NK-92 (cell line): ENCODE measurements around the gene NAV2.

ENCODE experiments used
- DNase-seq: peaks from one replicate; lab custom pipeline; 2025; ENCODE audit not compliant: unreplicated experiment; lab: John Stamatoyannopoulos, UW

The NAV2 gene, protein sequence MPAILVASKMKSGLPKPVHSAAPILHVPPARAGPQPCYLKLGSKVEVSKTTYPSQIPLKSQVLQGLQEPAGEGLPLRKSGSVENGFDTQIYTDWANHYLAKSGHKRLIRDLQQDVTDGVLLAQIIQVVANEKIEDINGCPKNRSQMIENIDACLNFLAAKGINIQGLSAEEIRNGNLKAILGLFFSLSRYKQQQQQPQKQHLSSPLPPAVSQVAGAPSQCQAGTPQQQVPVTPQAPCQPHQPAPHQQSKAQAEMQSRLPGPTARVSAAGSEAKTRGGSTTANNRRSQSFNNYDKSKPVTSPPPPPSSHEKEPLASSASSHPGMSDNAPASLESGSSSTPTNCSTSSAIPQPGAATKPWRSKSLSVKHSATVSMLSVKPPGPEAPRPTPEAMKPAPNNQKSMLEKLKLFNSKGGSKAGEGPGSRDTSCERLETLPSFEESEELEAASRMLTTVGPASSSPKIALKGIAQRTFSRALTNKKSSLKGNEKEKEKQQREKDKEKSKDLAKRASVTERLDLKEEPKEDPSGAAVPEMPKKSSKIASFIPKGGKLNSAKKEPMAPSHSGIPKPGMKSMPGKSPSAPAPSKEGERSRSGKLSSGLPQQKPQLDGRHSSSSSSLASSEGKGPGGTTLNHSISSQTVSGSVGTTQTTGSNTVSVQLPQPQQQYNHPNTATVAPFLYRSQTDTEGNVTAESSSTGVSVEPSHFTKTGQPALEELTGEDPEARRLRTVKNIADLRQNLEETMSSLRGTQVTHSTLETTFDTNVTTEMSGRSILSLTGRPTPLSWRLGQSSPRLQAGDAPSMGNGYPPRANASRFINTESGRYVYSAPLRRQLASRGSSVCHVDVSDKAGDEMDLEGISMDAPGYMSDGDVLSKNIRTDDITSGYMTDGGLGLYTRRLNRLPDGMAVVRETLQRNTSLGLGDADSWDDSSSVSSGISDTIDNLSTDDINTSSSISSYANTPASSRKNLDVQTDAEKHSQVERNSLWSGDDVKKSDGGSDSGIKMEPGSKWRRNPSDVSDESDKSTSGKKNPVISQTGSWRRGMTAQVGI (N-terminal part only)

DNA sequence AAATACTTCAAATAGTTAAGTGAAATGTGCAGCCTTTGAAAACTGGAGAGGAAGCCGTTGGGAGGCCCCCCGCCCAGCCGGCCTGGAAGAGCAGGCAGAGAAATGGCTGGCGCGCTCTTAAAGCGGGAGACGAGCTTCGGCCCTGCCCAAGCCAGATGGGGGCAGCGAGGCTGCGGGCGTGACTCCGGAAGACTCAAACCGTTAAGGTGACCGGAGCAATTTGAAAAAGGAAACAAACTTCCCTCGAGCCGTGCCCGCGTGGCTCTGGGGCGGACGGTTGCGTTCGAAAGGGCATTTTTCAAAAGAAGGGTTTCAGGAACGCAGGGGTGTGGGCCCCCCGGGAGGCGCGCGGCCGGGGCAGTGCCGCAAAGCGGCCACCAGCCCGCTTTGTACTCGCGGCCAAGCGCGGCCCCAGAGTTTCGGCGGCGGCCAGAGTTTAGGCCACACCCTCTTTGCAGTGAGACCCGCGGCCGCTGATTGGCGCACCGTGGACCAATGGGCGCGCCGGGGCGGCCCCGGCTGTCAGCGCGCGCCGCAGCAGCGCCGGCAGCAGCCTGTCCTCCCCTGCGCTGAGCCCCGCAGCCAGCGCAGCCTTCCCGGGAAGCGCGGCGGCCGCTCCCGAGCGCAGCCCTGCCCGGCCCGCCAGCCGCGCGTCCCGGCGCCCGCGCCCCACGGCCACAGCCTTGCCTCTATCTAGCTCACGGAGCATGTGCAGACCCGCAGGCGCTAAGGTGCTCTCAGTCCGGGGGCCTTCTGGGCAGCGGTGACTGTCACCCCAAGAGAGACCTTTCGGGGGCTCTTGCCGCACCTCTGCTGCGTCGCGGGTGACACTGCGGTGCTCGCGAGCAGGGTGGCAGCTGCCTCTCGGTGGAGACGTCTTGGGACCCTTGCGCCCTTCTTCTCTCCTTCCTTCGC is at the start of gene NAV2:
NAV2 (plus strand) TSS at position 557 of the 915 bp plus-strand sequence. CDS start 859 bp downstream, outside the sequence.
- DNase-seq = no peak

DNA sequence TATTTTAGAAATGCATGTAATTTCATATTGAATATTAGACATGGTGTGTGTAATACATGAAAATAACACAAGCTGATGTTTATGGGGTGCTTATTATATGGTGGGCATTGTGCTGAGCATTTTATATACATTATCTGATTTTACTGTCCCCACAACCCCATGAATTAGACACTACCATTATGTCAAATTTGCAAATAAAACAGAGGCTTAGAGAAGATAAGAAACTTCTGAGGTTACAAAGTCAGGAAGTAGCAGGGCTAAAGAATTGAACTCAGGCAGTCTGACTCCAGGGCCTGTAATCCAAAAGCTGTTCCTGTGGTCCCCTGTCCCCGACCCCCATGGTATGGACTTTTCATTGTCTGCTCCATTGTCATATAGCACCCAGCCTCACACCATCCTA is 49.4 kb upstream of the NAV2 start:
- no peak for DNase-seq

DNA sequence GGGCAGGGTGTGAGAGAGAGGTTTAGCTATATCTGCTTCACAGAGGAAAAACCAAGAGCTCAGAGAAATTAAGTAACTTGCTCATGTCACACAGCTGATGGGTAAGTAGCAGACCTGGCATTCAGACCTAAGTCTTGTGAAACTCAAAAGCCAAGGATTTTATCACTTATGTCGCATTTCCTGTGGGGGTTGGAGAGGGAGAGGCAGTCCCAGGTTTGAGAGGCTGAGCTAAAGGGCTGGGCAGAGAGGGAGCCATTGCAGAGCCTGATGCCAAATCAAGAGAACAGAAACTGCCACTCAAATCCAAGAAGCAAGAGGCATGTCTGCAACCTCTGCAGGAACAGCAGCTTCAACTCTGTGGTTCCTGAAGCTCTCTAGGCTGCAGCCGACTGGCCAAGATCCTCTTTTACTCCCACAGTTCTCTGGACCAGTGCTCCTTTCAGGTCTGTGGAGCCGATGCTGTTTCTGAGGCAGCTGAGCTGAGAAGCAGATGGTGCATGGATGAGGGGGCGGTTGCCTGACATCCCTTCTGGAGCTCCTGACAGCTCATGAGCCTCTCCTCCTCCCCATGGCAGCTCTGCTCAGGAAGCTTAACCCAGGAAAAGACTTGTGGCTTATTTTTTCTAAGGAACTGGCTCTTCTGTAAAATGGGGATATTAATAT is 47.6 kb upstream of the NAV2 start:
- DNase-seq = no peak

DNA sequence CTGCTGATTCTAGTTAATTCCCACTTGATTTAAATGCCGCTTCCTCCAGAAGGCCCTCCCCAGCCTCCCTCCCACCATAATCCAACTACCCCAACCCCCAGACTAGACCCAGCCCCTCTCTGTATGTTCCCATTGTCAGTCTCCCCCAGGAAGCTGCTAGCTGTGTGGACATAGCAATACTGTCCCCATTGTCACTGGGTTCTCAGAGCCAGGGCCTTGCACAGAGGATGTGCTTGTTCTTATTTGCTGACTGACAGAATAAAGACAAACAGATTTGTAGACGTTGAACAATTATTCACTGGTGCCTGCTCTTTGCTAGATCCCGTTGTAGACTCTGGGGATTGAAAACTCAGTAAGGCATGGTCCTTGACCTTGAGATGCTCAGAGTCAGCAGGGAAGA is 45.7 kb upstream of the NAV2 start:
- no peak for DNase-seq

DNA sequence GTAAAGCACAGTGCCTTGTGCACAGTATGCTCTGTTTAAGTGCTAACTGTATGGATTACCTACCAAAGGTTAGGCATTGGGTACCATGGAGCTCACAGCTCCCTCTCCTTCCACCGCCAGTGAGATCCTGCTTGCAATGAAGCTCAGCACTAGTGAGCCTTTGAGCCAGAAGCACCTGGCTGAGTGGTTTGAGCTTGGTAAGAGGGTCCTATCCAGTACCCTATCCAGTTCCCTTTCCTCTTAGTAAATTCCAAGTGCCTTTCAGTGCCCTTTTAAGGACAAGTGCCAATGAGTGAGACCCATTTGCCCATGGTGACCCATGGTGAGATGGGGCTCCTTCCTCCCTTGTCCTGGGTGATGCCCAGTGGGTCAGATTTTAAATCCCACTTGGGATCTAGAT is 43.1 kb upstream of the NAV2 start:
- DNase-seq = no peak

DNA sequence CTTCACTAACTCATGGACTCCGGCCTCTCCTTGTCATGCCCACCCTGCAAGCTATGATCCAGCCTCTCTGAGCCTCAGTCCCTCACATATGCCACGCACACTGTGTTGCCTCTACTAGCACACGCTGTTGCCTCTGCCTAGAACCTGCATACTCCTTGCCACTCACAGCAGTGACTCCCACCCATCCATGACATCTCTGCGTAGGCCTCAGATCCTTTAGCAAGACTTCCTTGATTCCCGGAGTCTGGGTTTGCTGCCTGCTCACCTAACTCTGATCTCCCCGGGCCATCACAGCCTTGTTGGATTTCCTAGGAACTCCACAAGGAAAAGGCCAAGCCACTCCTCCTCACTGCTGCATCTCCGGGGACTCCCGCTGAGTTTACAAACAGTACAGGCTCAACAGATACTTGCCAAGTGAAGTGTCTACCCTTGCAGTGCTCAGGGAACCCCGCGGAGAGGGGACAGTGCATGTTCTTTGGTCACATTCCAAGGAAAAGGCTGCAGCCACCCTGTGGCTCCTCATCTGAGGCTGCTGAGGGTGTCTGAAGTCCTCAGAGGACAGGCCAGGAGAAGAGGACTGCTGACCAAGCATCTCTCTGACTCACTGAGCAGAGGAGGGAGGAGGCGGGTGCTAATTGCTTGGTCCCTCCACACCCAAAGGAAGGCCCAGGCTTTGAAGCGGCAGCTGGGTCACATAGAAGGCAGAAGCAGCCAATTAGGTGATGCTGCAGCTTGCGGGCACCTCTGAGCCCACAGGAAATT is 42.4 kb upstream of the NAV2 start:
- no peak for DNase-seq

DNA sequence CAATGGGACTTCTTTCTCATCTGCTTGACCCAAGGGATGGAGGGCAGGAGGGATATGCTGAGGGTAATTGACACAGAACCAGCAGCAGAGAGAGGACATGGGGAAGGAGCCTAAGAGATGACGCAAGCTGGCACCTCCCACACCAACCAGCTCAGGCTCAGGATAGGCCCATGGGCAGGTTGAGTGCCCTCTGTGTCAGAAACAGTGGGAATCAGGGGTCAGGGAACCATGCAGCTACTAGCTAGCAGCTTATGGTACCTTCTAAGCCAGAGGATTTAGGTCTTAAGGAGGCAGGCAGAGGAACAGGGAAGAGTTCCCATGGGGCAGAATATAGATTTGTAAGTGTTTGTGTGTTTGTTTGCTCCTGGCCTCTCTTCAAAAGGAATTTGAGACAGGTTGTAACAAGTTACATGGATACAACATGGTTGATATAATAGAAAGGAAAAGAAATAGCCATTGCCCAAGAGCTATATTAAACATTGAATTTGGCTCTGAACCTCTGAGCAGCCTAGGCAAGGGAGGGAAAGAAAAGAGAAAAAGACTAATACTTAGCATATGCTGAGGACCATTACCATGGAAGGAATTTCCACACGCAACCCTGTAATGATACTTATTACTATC is 39.9 kb upstream of the NAV2 start:
- DNase-seq = no peak

DNA sequence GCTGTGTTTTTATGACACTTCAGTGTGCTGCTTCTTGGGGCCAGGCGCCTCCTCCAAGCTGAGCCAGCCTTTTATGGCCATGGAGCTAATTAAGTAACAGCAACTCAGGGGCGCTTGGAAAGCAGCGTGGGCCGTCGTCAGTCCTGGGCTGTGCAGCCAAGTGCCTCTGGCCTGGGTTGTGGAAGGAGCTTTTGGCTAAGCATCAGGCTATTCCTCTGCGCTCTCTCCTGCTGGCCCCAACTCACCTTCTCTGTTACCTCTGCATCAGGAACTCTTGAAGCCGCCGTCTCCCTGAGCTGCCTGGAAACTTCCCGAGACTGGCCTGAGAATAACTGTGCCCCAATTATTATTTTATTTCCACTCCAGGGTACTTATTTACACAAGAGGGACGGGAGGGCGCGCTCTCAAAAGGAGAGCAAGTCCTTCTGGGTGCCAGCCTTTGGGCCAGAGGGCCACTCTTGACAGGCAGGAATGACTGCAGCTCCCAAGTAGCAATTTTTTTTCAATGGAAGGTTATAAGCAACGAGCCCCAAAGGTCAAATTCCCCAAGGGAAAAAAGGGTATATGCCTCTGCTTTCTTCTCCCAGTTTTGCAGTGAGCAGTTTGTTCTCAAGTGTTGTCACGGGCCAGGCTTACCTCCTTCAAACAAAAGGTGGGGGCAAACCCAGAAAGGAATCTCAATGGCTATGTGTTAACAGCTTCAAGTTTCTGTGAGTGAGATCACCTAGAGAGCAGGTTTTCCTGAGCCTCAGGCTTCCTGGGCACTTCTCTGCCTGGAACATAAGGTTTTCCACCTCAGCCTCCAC is 38.5 kb upstream of the NAV2 start:
- no peak for DNase-seq

DNA sequence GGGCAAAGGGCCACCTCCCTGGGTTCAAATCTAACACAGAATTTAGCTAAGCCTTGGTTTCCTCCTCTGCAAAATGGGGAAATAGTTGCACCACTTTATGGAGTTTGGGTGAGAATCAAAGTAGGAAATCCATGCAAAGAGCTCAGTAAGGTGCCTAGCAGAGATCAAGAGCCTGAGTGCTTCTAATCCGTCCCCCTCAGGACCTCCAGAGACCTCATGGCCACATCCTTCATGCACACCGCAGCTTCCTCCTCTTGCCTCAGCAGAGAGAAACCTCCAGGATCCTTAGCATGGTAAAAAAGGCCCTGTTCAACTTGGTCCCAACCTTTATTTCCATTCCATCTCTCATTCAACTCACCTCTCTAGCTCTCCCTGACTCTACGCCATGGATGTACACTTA is 37.8 kb upstream of the NAV2 start:
- DNase-seq = no peak

DNA sequence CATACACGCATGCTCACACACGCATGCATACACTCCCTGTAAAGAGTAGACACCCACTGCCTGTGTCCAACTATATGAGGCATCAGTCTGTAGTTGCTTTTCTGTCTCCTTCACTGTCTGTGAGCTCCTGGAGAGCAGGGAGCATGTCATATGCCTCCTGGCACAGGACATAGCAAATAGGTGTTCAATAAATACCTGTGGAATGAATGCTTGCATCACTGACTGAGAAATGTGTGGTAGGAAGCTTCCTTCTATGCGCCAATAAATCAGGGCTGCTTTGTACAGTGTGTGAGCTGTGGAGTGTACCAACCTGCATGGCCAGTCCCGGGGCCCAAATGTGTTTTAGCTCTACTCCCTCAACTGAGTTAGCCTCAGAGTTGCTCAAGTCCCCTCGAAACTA is 37.2 kb upstream of the NAV2 start:
- DNase-seq = no peak

DNA sequence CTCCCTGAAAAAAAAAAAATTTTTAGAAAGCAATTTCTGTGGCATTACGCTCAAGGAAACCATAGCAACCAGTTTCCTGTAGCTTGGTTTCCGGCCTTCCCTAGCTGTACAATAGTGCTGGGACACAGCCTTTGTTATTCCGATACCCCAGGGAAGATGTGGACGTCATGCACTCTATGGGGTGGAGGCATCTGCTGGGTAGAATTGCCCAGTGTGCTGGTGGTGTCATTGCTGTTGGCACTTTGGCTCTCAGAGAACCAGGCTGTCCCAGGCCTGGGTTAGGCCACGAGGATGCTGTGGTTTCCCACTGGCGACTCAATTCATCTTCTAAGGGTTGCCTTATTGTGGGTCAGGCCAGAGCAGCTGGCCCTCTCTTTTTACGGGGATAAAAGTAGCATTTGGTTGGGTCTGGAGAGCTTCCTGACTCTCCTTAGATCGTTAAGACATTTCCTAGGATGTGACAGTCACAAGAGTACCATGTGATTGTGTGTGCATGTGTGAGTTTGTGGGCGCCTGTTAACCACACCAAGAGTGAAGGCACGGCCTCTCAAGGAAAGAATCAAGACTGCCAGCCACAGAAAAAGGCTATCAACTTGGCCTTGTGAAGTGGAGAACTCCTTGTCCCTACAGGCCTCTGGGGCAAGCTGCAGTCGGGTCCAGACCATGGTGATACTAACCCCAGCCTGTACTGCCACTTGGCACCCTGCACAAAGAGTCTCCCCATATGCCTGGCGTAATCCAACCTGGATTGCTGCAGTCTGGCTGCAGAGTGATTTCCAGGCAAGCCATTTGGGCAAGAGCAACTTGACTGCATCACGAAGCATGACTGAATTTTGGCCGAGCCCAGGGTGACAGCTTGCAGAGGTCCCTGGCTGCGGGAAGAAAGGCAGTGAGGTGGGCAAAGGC is 35.9 kb upstream of the NAV2 start:
- no peak for DNase-seq

DNA sequence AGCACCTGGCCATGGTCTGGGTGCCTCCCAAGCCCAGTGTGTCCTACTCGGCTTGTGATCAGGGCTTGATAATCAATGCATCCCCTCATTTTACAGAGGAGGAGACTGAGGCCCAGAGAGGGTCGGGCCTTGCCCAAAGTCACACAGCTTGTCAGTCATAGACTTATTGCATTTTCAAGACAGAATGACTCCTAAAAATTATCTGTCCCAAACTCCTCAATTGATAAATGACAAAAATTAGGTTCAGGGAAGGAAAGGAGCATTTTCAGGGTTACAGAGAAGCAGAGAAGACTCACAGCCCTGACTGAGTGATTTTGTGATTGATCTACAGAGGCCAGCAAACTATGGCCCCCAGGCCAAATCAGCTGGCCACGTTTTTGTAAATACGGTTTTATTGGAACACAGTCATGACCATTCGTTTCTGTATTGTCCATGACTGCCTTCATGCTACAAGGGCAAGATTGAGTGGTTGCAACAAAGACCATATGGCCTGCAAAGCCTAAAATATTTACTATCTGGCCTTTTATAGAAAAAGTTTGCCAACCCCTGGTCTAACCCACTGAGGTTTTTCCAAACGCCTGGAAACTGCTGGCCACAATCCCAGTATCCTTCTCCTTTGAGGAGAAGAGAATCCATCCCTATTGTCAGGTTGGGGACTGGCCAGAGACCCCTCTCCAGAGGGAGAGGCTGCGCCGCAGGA is 35.1 kb upstream of the NAV2 start:
- no peak for DNase-seq

DNA sequence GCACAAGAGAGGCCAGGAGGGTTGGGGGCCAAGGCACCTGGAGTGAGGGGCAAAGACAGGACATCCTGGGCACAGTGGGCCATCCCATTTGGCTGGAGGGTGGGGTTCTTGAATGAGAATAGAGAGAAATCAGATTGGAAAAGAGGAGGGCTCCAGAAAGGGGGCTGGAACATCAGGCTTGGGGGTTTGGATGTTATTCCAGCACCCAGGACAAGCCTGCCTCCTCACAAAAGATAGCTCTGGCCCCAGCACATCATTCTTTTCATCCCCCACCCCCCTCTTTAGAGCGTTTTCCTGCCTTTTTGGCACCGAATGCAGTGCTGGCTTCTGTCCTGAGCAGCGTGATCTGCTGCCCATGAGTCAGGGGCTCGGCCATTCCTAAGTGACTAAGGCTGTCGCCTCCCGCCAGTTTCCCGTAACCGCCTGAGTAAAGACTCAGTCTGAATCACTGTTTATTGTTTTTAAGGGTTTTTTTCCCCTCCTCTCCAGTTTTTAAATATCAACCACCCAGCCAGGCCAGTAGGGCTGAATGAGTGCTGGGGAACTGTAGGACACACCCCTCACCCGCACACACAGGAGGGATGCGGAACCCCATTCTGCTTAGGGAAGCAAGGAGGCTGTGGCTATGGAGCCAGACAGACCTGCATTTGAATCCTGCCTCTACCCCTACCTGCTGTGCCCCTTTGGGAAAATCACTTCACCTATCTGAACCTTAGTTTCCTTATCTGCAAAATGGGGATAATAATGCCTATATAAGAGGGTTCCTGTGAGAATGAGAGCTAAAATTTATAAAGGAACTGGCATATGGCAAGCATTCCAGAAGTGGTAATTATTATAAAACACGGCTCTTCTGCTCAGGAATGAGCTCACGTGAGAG is 32.4 kb upstream of the NAV2 start:
- DNase-seq = no peak

DNA sequence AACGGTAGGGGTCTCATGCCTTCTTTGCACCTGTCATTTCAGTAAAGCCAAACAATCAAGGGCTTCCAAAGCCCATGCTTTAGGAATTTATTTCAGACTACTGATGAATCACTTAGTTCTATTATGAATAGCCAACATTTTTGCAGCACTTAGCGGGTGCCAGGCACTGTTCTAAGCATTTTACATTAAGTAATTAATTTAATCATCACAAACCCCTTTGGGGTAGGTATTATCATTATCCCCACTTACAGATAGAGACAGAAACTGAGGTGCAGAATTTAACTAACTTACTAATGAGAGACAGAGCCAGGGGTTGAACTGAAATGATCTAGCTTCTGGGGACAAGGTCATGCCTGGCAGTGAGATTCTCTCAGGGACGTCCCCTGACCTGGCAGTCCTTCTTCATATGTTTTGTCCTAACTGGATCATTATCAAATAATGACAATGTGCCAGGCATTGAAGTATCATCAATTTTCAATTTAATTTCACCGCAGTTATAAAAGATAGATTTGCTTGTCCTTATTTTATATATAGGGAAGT is 31.7 kb upstream of the NAV2 start:
- DNase-seq = no peak

DNA sequence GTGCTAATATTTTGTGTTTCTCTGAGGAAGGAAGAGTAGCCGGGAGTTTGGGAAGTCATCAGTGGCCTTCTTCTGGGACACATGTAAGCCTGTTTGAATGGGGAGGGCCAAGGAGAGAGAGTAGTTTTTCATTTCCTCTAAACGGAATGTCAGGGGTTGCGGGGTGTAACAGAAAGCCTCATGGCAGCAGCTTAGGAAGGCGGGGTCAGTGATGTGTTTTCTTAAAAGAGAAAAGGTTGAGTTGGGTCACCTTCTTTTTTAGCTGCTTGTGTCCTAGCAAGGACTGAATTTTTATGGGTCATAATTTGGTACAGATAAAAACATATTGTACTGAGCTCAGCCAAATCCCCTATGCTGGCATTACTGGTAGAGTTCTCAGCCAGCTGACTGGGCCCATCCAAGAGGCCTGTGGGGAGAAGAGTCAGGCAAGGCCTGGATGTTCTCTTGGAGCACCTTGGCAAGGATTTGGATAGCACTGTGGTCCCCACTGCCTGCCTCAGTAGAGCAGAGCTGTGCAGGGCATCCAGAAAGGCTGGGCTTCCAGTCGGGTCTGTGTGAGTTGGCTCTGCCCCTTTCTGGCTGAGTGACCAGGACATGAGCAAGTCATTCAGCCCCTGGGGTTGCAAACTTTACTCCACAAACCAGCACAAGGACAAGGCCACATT is 29.4 kb upstream of the NAV2 start:
- DNase-seq = no peak
